ENCODE results near the gene KCNMB1. TPM values are rescaled to one million over a fixed set of nuclear protein-coding genes. Genes with fewer than 3 reads are reported as not detected.

Gene KCNMB1
- total and polyA plus RNA-seq, 2 donors from 2014 or later: 2.1 to 4.5 TPM

DNA sequence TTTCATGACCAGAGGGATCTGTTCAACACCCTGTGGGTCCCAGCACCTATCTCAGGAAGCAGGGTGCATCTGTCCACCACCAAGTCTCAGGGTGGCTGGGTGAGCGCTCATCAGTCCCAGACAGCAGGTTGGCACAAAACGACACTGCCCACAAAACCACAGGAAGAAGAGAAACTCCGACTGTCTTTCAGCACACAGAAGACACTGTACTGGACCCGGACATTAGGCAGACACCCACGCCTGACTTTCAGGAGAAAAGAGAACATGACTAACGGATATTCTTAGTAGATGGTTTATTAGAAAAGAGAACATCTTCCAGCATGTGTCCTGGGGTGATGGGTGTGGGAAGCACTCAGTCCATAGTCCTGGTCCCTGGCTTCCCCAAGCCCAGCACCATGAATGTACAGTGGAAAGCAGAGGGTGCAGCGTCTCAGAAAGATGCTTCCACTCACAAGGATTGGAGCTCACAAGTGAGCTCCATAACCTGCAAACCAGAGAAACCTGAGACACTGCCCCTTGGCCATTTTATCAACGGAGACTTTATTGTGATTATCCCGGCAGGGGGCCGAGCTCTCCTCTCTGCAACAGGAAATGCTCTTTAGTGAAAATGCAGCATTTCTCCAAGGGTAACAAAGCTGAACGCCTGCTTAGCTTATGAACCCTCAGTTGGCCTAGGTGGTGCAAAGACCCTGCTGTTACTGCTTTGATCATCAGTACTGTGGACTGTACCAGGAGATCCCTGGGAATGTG, 55.8 kb downstream of the KCNMB1 start:
- intact Hi-C loops (cut with DNase I): no loop called here
- Histone ChIP-seq H3K27me3 (ENCODE audit: control insufficient read depth, insufficient read depth, low read length) (no peaks in the 10 kb centered on the region), H3K27ac (ENCODE audit: low read depth in 2 of 2, low read length in 2 of 2) (no peak overlapping the region), H3K36me3 (ENCODE audit: control insufficient read depth in 2 of 3, insufficient read depth in 3 of 3, low read length in 3 of 3) (no peaks in the 10 kb centered on the region), H3K9ac (ENCODE audit: low read length in 3 of 3) (no peak overlapping the region), H3K4me3 (ENCODE audit: low read length in 3 of 3) (no peak overlapping the region), H3K9me3 (ENCODE audit: control insufficient read depth in 2 of 3, insufficient read depth in 1 of 3, low read length in 3 of 3) (no peaks in the 10 kb centered on the region), H3K4me1 (ENCODE audit: control insufficient read depth in 2 of 3, insufficient read depth in 2 of 3, low read depth in 1 of 3, low read length in 3 of 3) (peaks cover 0 to 4% (median 3%) of the 10 kb centered on the region in 3 donors)
- DNase-seq (no peak), FAIRE-seq (no peak)
- TF ChIP-seq, protein P1, sequence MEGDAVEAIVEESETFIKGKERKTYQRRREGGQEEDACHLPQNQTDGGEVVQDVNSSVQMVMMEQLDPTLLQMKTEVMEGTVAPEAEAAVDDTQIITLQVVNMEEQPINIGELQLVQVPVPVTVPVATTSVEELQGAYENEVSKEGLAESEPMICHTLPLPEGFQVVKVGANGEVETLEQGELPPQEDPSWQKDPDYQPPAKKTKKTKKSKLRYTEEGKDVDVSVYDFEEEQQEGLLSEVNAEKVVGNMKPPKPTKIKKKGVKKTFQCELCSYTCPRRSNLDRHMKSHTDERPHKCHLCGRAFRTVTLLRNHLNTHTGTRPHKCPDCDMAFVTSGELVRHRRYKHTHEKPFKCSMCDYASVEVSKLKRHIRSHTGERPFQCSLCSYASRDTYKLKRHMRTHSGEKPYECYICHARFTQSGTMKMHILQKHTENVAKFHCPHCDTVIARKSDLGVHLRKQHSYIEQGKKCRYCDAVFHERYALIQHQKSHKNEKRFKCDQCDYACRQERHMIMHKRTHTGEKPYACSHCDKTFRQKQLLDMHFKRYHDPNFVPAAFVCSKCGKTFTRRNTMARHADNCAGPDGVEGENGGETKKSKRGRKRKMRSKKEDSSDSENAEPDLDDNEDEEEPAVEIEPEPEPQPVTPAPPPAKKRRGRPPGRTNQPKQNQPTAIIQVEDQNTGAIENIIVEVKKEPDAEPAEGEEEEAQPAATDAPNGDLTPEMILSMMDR (IDR thresholded peaks at IDR 0.05; ENCODE audit: borderline replicate concordance, extremely low read depth, insufficient read depth): no peak

DNA sequence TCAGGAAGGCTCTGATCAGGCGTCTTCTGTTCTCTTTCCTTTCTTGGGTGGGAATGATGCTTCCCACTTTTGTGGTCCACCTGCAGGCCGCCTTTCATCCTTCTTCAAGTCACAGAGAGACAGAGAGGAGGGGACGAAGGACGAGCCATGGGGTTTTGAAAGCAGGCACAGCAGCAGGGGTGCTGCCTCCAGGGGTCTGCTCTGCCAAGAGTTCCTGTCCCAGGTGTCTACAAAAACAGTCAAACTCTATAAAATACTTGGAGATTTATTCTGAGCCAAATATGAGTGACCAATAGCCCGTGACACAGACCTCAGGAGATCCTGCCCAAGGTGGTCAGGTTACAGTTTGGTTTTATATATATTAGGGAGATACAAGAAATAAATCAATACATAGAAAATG, 57.1 kb downstream of the KCNMB1 start:
- Histone ChIP-seq H3K9ac (ENCODE audit: low read length in 3 of 3) (no peak overlapping the region), H3K4me1 (ENCODE audit: control insufficient read depth in 2 of 3, insufficient read depth in 2 of 3, low read depth in 1 of 3, low read length in 3 of 3) (peaks cover 0 to 4% (median 3%) of the 10 kb centered on the region in 3 donors), H3K27me3 (ENCODE audit: control insufficient read depth, insufficient read depth, low read length) (no peaks in the 10 kb centered on the region), H3K36me3 (ENCODE audit: control insufficient read depth in 2 of 3, insufficient read depth in 3 of 3, low read length in 3 of 3) (no peaks in the 10 kb centered on the region), H3K4me3 (ENCODE audit: low read length in 3 of 3) (no peak overlapping the region), H3K27ac (ENCODE audit: low read depth in 2 of 2, low read length in 2 of 2) (peak overlapping the region; percentile 71 to 79), H3K9me3 (ENCODE audit: control insufficient read depth in 2 of 3, insufficient read depth in 1 of 3, low read length in 3 of 3) (no peaks in the 10 kb centered on the region)
- FAIRE-seq: no peak
- intact Hi-C loops (cut with DNase I): no loop called here
- no peak for DNase-seq
- TF ChIP-seq, protein P1 (IDR thresholded peaks at IDR 0.05; ENCODE audit: borderline replicate concordance, extremely low read depth, insufficient read depth): no peak

DNA sequence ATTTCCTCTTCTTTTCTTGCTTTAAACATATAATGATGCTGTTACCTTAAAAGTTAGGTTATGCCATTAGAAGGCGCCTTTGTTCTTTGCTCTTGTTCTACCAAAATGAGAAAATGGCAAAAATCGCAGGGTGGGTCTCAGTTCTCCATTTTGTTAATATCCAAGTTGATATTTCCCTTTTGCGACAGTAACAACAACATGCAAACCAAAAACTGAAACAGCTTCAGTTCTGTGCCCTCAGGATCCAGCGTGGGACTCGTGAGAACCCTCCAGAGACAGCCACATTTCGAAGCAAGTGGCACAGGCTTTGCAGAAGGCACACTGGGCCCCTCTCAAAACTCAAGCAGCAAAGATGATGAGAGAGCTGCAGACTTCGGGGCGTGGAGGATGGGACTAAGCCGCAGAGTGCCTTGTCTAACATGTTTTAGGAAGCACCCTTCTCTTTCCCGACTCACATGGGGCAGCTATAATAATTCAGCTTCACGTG, 58.6 kb downstream of the KCNMB1 start:
- DNase-seq (no peak), FAIRE-seq (no peak)
- intact Hi-C loops (cut with DNase I): no loop called here
- H3K9me3 ChIP-seq (ENCODE audit: control insufficient read depth in 2 of 3, insufficient read depth in 1 of 3, low read length in 3 of 3): no peaks in the 10 kb centered on the region
- TF ChIP-seq, protein P1 (IDR thresholded peaks at IDR 0.05; ENCODE audit: borderline replicate concordance, extremely low read depth, insufficient read depth): no peak
- H3K4me3 ChIP-seq (ENCODE audit: low read length in 3 of 3): no peak overlapping the region
- H3K27ac ChIP-seq (ENCODE audit: low read depth in 2 of 2, low read length in 2 of 2): peak overlapping the region in 1 of 2 donors; percentile 13
- H3K9ac ChIP-seq (ENCODE audit: low read length in 3 of 3): no peak overlapping the region
- peaks cover 0 to 4% (median 3%) of the 10 kb centered on the region in 3 donors for H3K4me1 ChIP-seq (ENCODE audit: control insufficient read depth in 2 of 3, insufficient read depth in 2 of 3, low read depth in 1 of 3, low read length in 3 of 3)
- no peaks in the 10 kb centered on the region for H3K27me3 ChIP-seq (ENCODE audit: control insufficient read depth, insufficient read depth, low read length)
- H3K36me3 ChIP-seq (ENCODE audit: control insufficient read depth in 2 of 3, insufficient read depth in 3 of 3, low read length in 3 of 3): no peaks in the 10 kb centered on the region

All from kidney (tissue), 14 donors.